H1 (cell line): ENCODE data around the gene SLC39A6.
"Not testable (repeated sequence)": the region's sequence is repeated elsewhere in the genome, so short reads cannot be mapped to it uniquely, and the experiment has no call there.

Source experiments
- CREB1 ChIP-seq: IDR thresholded peaks from 2 replicates; pipeline ENCODE4 v1.6.1; 2012; ENCODE audit warnings: inconsistent platforms
- CTCF ChIP-seq, 3 experiments: IDR thresholded peaks; 1 replicate in 2 of 3; 2 replicates in 1 of 3; pipeline versions ENCODE4 v1.5.1 to v1.6.1; 2011; ENCODE audit warnings: low read length in 3 of 3, mild to moderate bottlenecking in 3 of 3, inconsistent platforms in 2 of 3, low read depth in 1 of 3, moderate library complexity in 1 of 3; ENCODE audit not compliant: insufficient read depth in 1 of 3; ENCODE audit errors: control extremely low read depth in 1 of 3
- POLR2A ChIP-seq, 2 experiments: IDR thresholded peaks; 1 replicate in 1 of 2; 2 replicates in 1 of 2; pipeline ENCODE4 v1.6.1; 2011; ENCODE audit warnings: low read depth in 2 of 2, low read length in 2 of 2, mild to moderate bottlenecking in 2 of 2; ENCODE audit errors: control extremely low read depth in 1 of 2
- ZNF274 ChIP-seq: IDR thresholded peaks from 2 replicates; pipeline ENCODE4 v1.7.0; 2012; ENCODE audit warnings: low read length, borderline replicate concordance; ENCODE audit errors: extremely low read depth

GRCh38 chr18:36072406-36072805 is 56.7 kb downstream of the SLC39A6 start:
- not testable (repeated sequence) for TF ChIP-seq CTCF (IDR thresholded peaks at IDR 0.05; ENCODE audit: control extremely low read depth in 1 of 3, insufficient read depth in 1 of 3, low read depth in 1 of 3, low read length in 3 of 3); CREB1; ZNF274; POLR2A (IDR thresholded peaks at IDR 0.05; ENCODE audit: control extremely low read depth in 1 of 2, low read depth in 2 of 2, low read length in 2 of 2)
